Stimulated activated CD4-positive, alpha-beta T cell treated with anti-CD3 and anti-CD28 coated beads, Interleukin-2, amount 100 ng/mL, for 48 hours (primary cell): ENCODE results near the gene RARA.
"Not testable (repeated sequence)": the region's sequence is repeated elsewhere in the genome, so short reads cannot be mapped to it uniquely, and the experiment has no call there.

ENCODE experiments used
- DNase-seq, 2 donors: peaks; one replicate each; pipeline ENCODE4 v3.0.0-alpha.2; 2020

Gene RARA

DNA sequence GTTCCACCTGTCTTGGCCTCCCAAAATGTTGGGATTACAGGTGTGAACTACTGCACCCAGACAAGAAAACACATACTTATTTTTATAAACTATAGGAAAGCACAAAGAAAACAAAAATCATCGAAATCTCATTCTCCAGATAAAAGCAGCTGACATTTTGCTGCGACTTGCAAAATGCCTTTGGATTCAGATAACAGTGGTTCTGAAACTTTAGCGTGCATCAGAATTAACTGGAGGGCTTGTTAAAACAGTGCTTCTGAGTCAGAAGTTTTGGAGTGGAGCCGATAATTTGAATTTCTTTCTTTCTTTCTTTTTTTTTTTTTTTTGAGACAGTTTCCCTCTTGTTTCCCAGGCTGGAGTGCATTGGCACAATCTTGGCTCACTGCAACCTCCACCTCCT, 73.3 kb downstream of the RARA start:
- DNase-seq = no peak

DNA sequence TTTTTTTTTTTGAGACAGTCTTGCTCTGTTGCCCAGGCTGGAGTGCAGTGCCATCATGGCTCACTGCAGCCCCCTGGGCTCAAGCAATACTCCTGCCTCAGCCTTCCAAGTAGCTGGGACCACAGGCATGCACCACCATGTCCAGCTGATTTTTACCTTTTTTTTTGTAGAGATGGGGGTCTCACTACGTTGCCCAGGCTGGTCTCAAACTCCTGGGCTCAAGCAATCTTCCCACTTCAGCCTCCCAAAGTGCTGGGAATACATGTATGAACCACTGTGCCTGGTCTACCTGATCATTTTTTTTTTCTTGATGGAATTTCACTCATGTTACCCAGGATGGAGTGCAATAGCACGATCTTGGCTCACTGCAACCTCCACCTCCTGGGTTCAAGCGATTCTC, 77.6 kb downstream of the RARA start:
- not testable (repeated sequence) for DNase-seq

DNA sequence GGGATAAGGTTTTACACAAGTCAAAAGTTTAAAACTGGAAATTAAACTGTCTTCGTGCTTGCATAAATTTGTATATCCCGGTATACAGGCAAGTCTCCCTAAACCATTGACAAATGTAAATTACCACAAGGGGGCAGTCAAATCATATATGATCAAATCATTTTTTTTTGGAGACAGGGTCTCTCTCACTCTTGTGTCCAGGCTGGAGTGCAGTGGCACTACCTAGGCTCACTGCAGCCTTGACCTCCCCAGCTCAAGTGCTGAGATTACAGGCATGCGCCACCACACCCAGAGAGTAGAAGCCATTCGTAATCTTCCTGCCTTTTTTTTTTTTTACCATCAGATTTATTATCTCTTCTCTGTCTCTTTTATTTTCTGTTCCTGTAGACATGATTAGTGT, 90.2 kb downstream of the RARA start:
- DNase-seq = no peak

DNA sequence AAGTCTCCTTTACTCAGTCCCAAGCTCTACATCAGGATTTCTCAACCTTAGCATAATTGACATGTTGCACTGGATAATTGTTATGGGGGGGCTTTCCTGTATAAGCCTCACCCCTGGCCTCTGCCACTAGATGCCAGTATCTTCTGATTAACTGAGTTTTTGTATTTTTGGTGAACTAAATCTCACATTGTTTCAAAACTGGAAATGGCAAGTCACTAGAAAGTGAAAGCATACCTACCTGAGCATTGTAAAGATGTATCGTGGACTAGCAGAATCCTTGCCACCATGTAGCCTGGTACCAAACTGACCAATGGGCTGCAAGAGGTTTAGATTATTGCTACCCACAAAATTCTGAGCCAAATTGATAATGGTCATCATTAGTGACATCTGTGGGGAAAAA, 93.7 kb downstream of the RARA start:
- no peak for DNase-seq

DNA sequence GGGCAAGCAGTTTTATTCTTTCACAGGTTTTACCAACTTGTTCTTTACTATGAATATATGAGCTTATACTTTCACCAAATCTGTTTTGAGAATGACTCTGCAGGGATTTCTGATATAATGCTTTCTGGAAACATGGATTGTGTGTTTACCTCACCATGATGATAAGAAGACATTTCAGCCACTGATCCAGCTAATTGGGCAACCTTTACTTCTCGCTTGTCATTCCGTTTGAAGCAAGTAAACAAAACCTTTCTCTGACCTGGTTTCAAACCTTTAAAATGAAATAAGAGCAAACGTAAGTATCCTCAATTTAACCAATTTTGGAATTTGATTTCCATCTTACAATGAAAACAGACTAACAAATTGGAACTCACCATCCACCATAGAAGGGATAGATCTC, 95.0 kb downstream of the RARA start:
- no peak for DNase-seq
